ENCODE data around the gene FDXACB1. TPM values are rescaled to one million over a fixed set of nuclear protein-coding genes. Genes with fewer than 3 reads are reported as not detected.

FDXACB1 gene
- total and polyA plus RNA-seq, 9 of the 15 experiments (the other 6 are each of a cell fraction or from before 2014, with no cell fraction given) = 3.2 to 7.5 (median 5.3) TPM

- TF ChIP-seq CTCF (IDR thresholded peaks at IDR 0.05 in 2 of 3, conservative IDR thresholded peaks at IDR 0.05 in 1 of 3; ENCODE audit: insufficient read depth in 2 of 3, low read depth in 1 of 3, low read length in 3 of 3) (peak; percentile 24 to 60 (median 32); a peak in 3 of 6 replicates), CBX5 (IDR thresholded peaks at IDR 0.05; ENCODE audit: borderline replicate concordance, low read depth) (no peak), ZNF316 (IDR thresholded peaks at IDR 0.05) (no peak), ZNF518B (CRISPR knock-in tag; IDR thresholded peaks at IDR 0.05) (no peak), NBN (IDR thresholded peaks at IDR 0.05; ENCODE audit: low read depth) (no peak), TFE3 (CRISPR knock-in tag; IDR thresholded peaks at IDR 0.05) (no peak), POLR3G (IDR thresholded peaks at IDR 0.05; ENCODE audit: extremely low read depth, insufficient read length, insufficient replicate concordance) (no peak), ZNF586 (CRISPR knock-in tag; conservative IDR thresholded peaks at IDR 0.05) (no peak), ZNF140 (CRISPR knock-in tag; IDR thresholded peaks at IDR 0.05) (no peak), E2F6 (IDR thresholded peaks at IDR 0.05; ENCODE audit: borderline replicate concordance in 1 of 2, extremely low read depth in 1 of 2, insufficient read depth in 1 of 2, insufficient read length in 1 of 2, low read depth in 1 of 2, low read length in 1 of 2, poor library complexity in 1 of 2, severe bottlenecking in 1 of 2) (peak in 1 of 2 experiments; percentile 38), SMARCE1 (IDR thresholded peaks at IDR 0.05) (no peak), ATF1 (CRISPR knock-in tag; IDR thresholded peaks at IDR 0.05) (no peak), ATF1 (tag; IDR thresholded peaks at IDR 0.05) (peak; percentile 74), NR1H2 (CRISPR knock-in tag; IDR thresholded peaks at IDR 0.05) (no peak), ARNT (IDR thresholded peaks at IDR 0.05) (no peak), KAT2B (IDR thresholded peaks at IDR 0.05; ENCODE audit: low read depth, low read length) (no peak), SMARCC2 (IDR thresholded peaks at IDR 0.05; ENCODE audit: low read depth) (no peak), MLLT1 (IDR thresholded peaks at IDR 0.05) (peak in 1 of 2 experiments; percentile 9; a peak in 1 of 4 replicates), ZNF830 (CRISPR knock-in tag; IDR thresholded peaks at IDR 0.05) (no peak)
These were observed 7.9 kb downstream of the FDXACB1 start, which contains the start of gene ALG9 (continued) for GRCh38 chr11:111870886-111871692.

All from K562 (cell line).